Measurements from ENCODE around the gene SF3A1. TPM values are rescaled to one million over a fixed set of nuclear protein-coding genes. Genes with fewer than 3 reads are reported as not detected.

The SF3A1 gene
- total and polyA plus RNA-seq, 4 donors = 15.8 to 157 (median 45.1) TPM

- no peak for TF ChIP-seq CTCF (IDR thresholded peaks at IDR 0.05; ENCODE audit: control extremely low read depth, extremely low read depth)
- H3K4me3 ChIP-seq = no peak overlapping the region
- no peak overlapping the region for H3K9ac ChIP-seq (ENCODE audit: insufficient read depth in 1 of 2, low read length in 2 of 2)
- H3K27me3 ChIP-seq (ENCODE audit: control insufficient read depth in 3 of 3, insufficient read depth in 3 of 3, low read length in 2 of 3) = no peaks in the 10 kb centered on the region
- H3K4me1 ChIP-seq (ENCODE audit: control insufficient read depth in 5 of 5, insufficient read depth in 5 of 5, low read length in 5 of 5) = peaks cover 16 to 54% (median 25%) of the 10 kb centered on the region in 5 donors
- H3K27ac ChIP-seq (ENCODE audit: low read depth in 1 of 2, low read length in 1 of 2) = peak overlapping the region; percentile 65 to 94
- 37 to 39% methylated on average over 8 of the region's 8 CpGs for WGBS, 2 donors
- peaks cover 0 to 4% (median 0%) of the 10 kb centered on the region in 4 donors for H3K36me3 ChIP-seq (ENCODE audit: control insufficient read depth in 4 of 4, insufficient read depth in 4 of 4, low read length in 4 of 4)
- ATAC-seq (ENCODE audit: insufficient read depth, low FRiP score) (peak; percentile 30), DNase-seq (peak in 1 of 3 donors; percentile 34)
- no peaks in the 10 kb centered on the region for H3K9me3 ChIP-seq (ENCODE audit: control insufficient read depth in 4 of 4, insufficient read depth in 3 of 4, low read length in 3 of 4)
Observed at GRCh38 chr22:30310881-30311771, 45.6 kb downstream of the SF3A1 start.

- Histone ChIP-seq H3K9ac (ENCODE audit: insufficient read depth in 1 of 2, low read length in 2 of 2) (no peak overlapping the region), H3K4me1 (ENCODE audit: control insufficient read depth in 5 of 5, insufficient read depth in 5 of 5, low read length in 5 of 5) (peaks cover 26 to 51% (median 32%) of the 10 kb centered on the region in 5 donors), H3K27ac (ENCODE audit: low read depth in 1 of 2, low read length in 1 of 2) (peak overlapping the region; percentile 10 to 94), H3K9me3 (ENCODE audit: control insufficient read depth in 4 of 4, insufficient read depth in 3 of 4, low read length in 3 of 4) (no peaks in the 10 kb centered on the region), H3K27me3 (ENCODE audit: control insufficient read depth in 3 of 3, insufficient read depth in 3 of 3, low read length in 2 of 3) (no peaks in the 10 kb centered on the region), H3K4me3 (no peak overlapping the region), H3K36me3 (ENCODE audit: control insufficient read depth in 4 of 4, insufficient read depth in 4 of 4, low read length in 4 of 4) (peaks cover 0 to 4% (median 0%) of the 10 kb centered on the region in 4 donors)
- DNase-seq = peak in 2 of 3 donors; percentile 62 to 74
- ATAC-seq (ENCODE audit: insufficient read depth, low FRiP score) = peak; percentile 69
- WGBS, 2 donors = 39 to 40% methylated on average over 7 of the region's 7 CpGs
- TF ChIP-seq CTCF (IDR thresholded peaks at IDR 0.05; ENCODE audit: control extremely low read depth, extremely low read depth) = no peak
Observed at GRCh38 chr22:30309951-30310741, 46.5 kb downstream of the SF3A1 start.

GRCh38 chr22:30308518-30309230 lies 48.0 kb downstream of the SF3A1 start:
- peaks cover 31 to 54% (median 44%) of the 10 kb centered on the region in 5 donors for H3K4me1 ChIP-seq (ENCODE audit: control insufficient read depth in 5 of 5, insufficient read depth in 5 of 5, low read length in 5 of 5)
- TF ChIP-seq CTCF (IDR thresholded peaks at IDR 0.05; ENCODE audit: control extremely low read depth, extremely low read depth) = no peak
- no peak overlapping the region for H3K4me3 ChIP-seq
- no peaks in the 10 kb centered on the region for H3K9me3 ChIP-seq (ENCODE audit: control insufficient read depth in 4 of 4, insufficient read depth in 3 of 4, low read length in 3 of 4)
- H3K27me3 ChIP-seq (ENCODE audit: control insufficient read depth in 3 of 3, insufficient read depth in 3 of 3, low read length in 2 of 3) = no peaks in the 10 kb centered on the region
- H3K9ac ChIP-seq (ENCODE audit: insufficient read depth in 1 of 2, low read length in 2 of 2) = no peak overlapping the region
- DNase-seq = no peak
- ATAC-seq (ENCODE audit: insufficient read depth, low FRiP score) = no peak
- peak overlapping the region in 1 of 2 donors; percentile 68 for H3K27ac ChIP-seq (ENCODE audit: low read depth in 1 of 2, low read length in 1 of 2)
- WGBS, 2 donors = 66 to 74% methylated on average over 5 of the region's 5 CpGs
- peaks cover 0 to 6% (median 4%) of the 10 kb centered on the region in 4 donors for H3K36me3 ChIP-seq (ENCODE audit: control insufficient read depth in 4 of 4, insufficient read depth in 4 of 4, low read length in 4 of 4)
